GM12878 (cell line): ENCODE measurements around the gene TRIM47. TPM values are rescaled to one million over a fixed set of nuclear protein-coding genes. Genes with fewer than 3 reads are reported as not detected.

Experiments used
- ATAC-seq: fragments of 200-7000 bp; cut with Tn5 transposase; 3 replicates; pipeline ENCODE4 v1.9.1; 2020; ENCODE audit warnings: mild to moderate bottlenecking, moderate library complexity
- BruUV-seq: library from RNA; stranded (reverse); fragments of 400-500 nt; replicated peaks from 2 replicates; lab custom pipeline; 2021; lab: Mats Ljungman, UMichigan
- CTCF ChIA-PET: fragments of 300-600 bp; sonication (Branson Sonifier 250); formaldehyde crosslinking; extraction: SDS; loops from one replicate; lab custom pipeline; 2021; ENCODE audit warnings: inconsistent platforms; lab: Yijun Ruan, JAX
- POLR2A ChIA-PET: fragments of 350-600 bp; formaldehyde crosslinking; extraction: SDS; loops from one replicate; lab custom pipeline; 2021; ENCODE audit warnings: inconsistent platforms; lab: Charles Lee
- RAD21 ChIA-PET: fragments of 300-600 bp; sonication (Branson Sonifier 250); formaldehyde crosslinking; loops from one replicate; lab custom pipeline; 2023; ENCODE audit warnings: antibody characterized with exemption; ENCODE audit not compliant: unreplicated experiment; lab: Charles Lee
- SMC1A ChIA-PET: fragments of 300-600 bp; sonication (Branson Sonifier 250); formaldehyde crosslinking; loops from one replicate; lab custom pipeline; 2023; ENCODE audit not compliant: unreplicated experiment, uncharacterized antibody; lab: Charles Lee
- DNase-seq: peaks from one replicate; pipeline ENCODE4 v3.0.0-alpha.2; 2011; ENCODE audit warnings: low read depth, low spot score
- FAIRE-seq: peaks from 3 replicates; lab custom pipeline; 2011; peaks lifted over from hg19 to GRCh38; lab: Jason Lieb, UNC
- H2AFZ ChIP-seq: 2 replicates; pipeline ENCODE4 v1.6.0; 2011; ENCODE audit warnings: low read depth, low read length, control low read depth; ENCODE audit not compliant: control insufficient read depth
- H3K27ac ChIP-seq: 2 replicates; pipeline ENCODE4 v1.5.1; 2011; ENCODE audit warnings: control low read depth; ENCODE audit not compliant: control insufficient read depth, insufficient read depth
- H3K27me3 ChIP-seq, 2 experiments: replicated peaks in 1 of 2; 2 replicates each; pipeline versions ENCODE4 v1.6.0 to v1.6.1; 2011; ENCODE audit warnings: low read length in 1 of 2; ENCODE audit not compliant: control insufficient read depth in 2 of 2, insufficient read depth in 2 of 2
- H3K36me3 ChIP-seq, 2 experiments: 2 replicates each; pipeline ENCODE4 v1.5.1; 2011; ENCODE audit warnings: low read length in 1 of 2; ENCODE audit not compliant: control insufficient read depth in 2 of 2, insufficient read depth in 2 of 2
- H3K4me1 ChIP-seq: 2 replicates; pipeline ENCODE4 v1.6.1; 2011; ENCODE audit warnings: mild to moderate bottlenecking, low read length, moderate library complexity, mixed read lengths; ENCODE audit not compliant: control insufficient read depth, insufficient read depth
- H3K4me2 ChIP-seq: 2 replicates; pipeline ENCODE4 v1.6.0; 2011; ENCODE audit warnings: control low read depth; ENCODE audit not compliant: control insufficient read depth, insufficient read depth
- H3K4me3 ChIP-seq: fragments of 200-600 bp; sonication (generic); 2 replicates; pipeline ENCODE4 v1.5.1; 2016
- H3K79me2 ChIP-seq: 2 replicates; pipeline ENCODE4 v1.6.0; 2011; ENCODE audit warnings: low read length; ENCODE audit not compliant: control insufficient read depth, insufficient read depth
- H3K9ac ChIP-seq: 2 replicates; pipeline ENCODE4 v1.8.0; 2011; ENCODE audit warnings: low read length, control low read depth, mixed read lengths; ENCODE audit not compliant: control insufficient read depth, insufficient read depth
- H3K9me3 ChIP-seq: replicated peaks from 3 replicates; pipeline ENCODE4 v1.5.1; 2011; ENCODE audit warnings: mild to moderate bottlenecking, low read length; ENCODE audit not compliant: control insufficient read depth, insufficient read depth
- H4K20me1 ChIP-seq: 2 replicates; pipeline ENCODE4 v1.6.0; 2011; ENCODE audit not compliant: control insufficient read depth, insufficient read depth
- ATF3 ChIP-seq: IDR thresholded peaks from 2 replicates; pipeline ENCODE4 v1.6.1; 2011; ENCODE audit warnings: low read depth, mild to moderate bottlenecking, low read length, moderate library complexity, borderline replicate concordance; ENCODE audit errors: extremely low read depth
- BACH1 ChIP-seq: fragments of 450-650 bp; IDR thresholded peaks from 2 replicates; pipeline ENCODE4 v1.6.1; 2017; ENCODE audit warnings: mild to moderate bottlenecking, borderline replicate concordance
- BCL3 ChIP-seq: IDR thresholded peaks from 2 replicates; pipeline ENCODE4 v1.6.1; 2011; ENCODE audit warnings: borderline replicate concordance, low read depth, mild to moderate bottlenecking, moderate library complexity, low read length; ENCODE audit not compliant: insufficient read depth, poor library complexity, severe bottlenecking
- FOXM1 ChIP-seq: IDR thresholded peaks from 2 replicates; pipeline ENCODE4 v1.6.1; 2012; ENCODE audit warnings: low read depth, mild to moderate bottlenecking, inconsistent platforms, low read length, moderate library complexity
- JUND ChIP-seq: IDR thresholded peaks from 2 replicates; pipeline ENCODE4 v1.6.1; 2012; ENCODE audit warnings: low read depth, mild to moderate bottlenecking, low read length, improper control_type of control experiment, moderate library complexity
- MEF2B ChIP-seq: fragments of 450-650 bp; IDR thresholded peaks from 2 replicates; pipeline ENCODE4 v1.6.1; 2018; ENCODE audit warnings: mild to moderate bottlenecking, moderate library complexity; ENCODE audit not compliant: partially characterized antibody, poor library complexity, severe bottlenecking
- MTA2 ChIP-seq: fragments of 450-650 bp; IDR thresholded peaks from 2 replicates; pipeline ENCODE4 v1.6.1; 2016; ENCODE audit warnings: low read depth, mild to moderate bottlenecking, moderate library complexity
- NFYB ChIP-seq: IDR thresholded peaks from 2 replicates; pipeline ENCODE4 v1.6.1; 2011; ENCODE audit warnings: low read depth, mild to moderate bottlenecking, low read length, improper control_type of control experiment, moderate library complexity; ENCODE audit not compliant: insufficient read depth
- POLR2AphosphoS5 ChIP-seq: IDR thresholded peaks from 2 replicates; pipeline ENCODE4 v1.6.1; 2011; ENCODE audit warnings: mild to moderate bottlenecking, low read length, inconsistent platforms
- SPI1 ChIP-seq: IDR thresholded peaks from 2 replicates; pipeline ENCODE4 v1.6.1; 2011; ENCODE audit warnings: low read depth, mild to moderate bottlenecking, low read length, moderate library complexity, borderline replicate concordance; ENCODE audit not compliant: insufficient read depth
- SUPT20H ChIP-seq: IDR thresholded peaks from 2 replicates; pipeline ENCODE4 v1.6.1; 2011; ENCODE audit warnings: low read depth, mild to moderate bottlenecking, low read length, moderate library complexity, borderline replicate concordance; ENCODE audit not compliant: control insufficient read depth
- TAF1 ChIP-seq: IDR thresholded peaks from 2 replicates; pipeline ENCODE4 v1.6.1; 2011; ENCODE audit warnings: mild to moderate bottlenecking, low read depth, low read length, borderline replicate concordance
- TBL1XR1 ChIP-seq: IDR thresholded peaks from 2 replicates; pipeline ENCODE4 v1.6.1; 2012; ENCODE audit warnings: low read depth, low read length, improper control_type of control experiment
- TCF7 ChIP-seq: IDR thresholded peaks from 2 replicates; pipeline ENCODE4 v1.6.1; 2014; ENCODE audit warnings: antibody characterized with exemption, borderline replicate concordance
- ZBED1 ChIP-seq: IDR thresholded peaks from 2 replicates; pipeline ENCODE4 v1.6.1; 2016; ENCODE audit warnings: borderline replicate concordance
- WGBS: methylation state at CpG from one replicate; pipeline ENCODE4 v1.1.6; 2016; ENCODE audit warnings: low lambda C conversion rate; ENCODE audit not compliant: insufficient replicate concordance, insufficient coverage; ENCODE audit errors: missing lambda C conversion rate; 5-methylcytosine and 5-hydroxymethylcytosine counted together
- in situ Hi-C: fragments of 300-500 bp; cut with MboI; formaldehyde crosslinking; loops from 9 replicates; pipeline ENCODE4 v1.14.3; 2018; ENCODE audit warnings: mixed read lengths
- intact Hi-C: fragments of 100-400 bp; cut with micrococcal nuclease; formaldehyde crosslinking; loops from one replicate; pipeline ENCODE4 v1.14.2; 2022; ENCODE audit not compliant: unreplicated experiment
- polyA plus RNA-seq, 11 experiments: library from polyadenylated mRNA; depleted of rRNA in 4 of 11; unstranded in 6 of 11; stranded (reverse) in 5 of 11; fragments of >200 nt; fragmentation: Nextera tagmentation in 4 of 11; fragmentation: Illumina TruSeq in 1 of 11; extraction: Ambion mirVana in 4 of 11; extraction: Trizol in 1 of 11; gene quantifications; 1 replicate in 1 of 11; 2 replicates in 10 of 11; pipeline versions ENCODE4 v1.2.1 to v1.2.3, GENCODE V29; 2011 to 2016; ENCODE audit warnings: inconsistent platforms in 2 of 11, missing spikeins in 2 of 11, low read depth in 1 of 11
- total RNA-seq, 4 experiments: library from RNA; depleted of rRNA in 3 of 4; stranded (reverse); fragments of >200 nt in 3 of 4; fragmentation: Illumina TruSeq in 1 of 4; extraction: Trizol in 1 of 4; gene quantifications; 2 replicates each; pipeline versions ENCODE4 v1.2.1 to v1.2.3, GENCODE V29; 2013 to 2021
- TF ChIP-seq, protein P1 (sequence below): fragments of 450-650 bp; conservative IDR thresholded peaks from 2 replicates; pipeline ENCODE4 v1.6.1; 2017; ENCODE audit warnings: mild to moderate bottlenecking, moderate library complexity

The TRIM47 gene
- total and polyA plus RNA-seq, 10 of the 15 experiments (the other 5 are each of a cell fraction or from before 2014, with no cell fraction given): 0.35 to 9.7 (median 5.3) TPM

DNA sequence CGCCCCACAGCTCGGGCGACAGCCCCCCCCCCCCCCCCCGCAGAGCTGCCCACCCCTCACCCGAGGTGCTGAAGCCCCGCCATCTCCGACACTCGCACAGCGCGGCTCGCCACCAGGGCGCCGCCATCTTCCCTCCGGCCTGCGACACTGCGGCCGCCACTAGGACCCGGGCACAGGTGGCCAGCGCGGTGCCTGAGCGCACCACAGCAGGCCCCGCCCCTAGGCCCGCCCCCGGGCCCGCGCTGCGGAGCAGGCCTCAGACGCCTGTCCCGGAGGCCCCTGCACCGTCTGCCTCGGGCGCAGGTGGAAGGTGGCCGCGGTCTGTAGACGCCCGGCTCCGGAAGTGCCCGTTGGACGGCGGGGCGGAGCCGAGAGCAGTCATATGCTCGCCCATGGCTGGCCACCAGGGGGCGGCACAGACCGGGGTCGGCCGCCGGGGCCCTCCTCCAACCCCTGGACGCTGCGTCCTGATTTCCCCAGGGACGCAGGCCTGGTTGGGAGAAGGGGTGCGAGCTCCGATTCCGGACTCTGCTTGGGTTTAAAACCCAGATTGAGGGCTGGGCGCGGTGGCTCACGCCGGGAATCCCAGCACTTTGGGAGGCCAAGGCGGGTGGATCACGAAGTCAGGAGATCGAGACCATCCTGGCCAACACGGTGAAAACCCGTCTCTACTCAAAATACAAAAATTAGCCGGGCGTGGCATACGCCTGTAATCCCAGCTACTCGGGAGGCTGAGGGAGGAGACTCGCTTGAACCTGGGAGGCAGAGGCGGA lies 26.6 kb upstream of the TRIM47 start, which contains the start of gene MRPL38 (continued):
- TF ChIP-seq ZBED1: no peak
- 0 out of 2 replicates have a peak, but pooled peaks have one; percentile 30 for TF ChIP-seq TBL1XR1
- TF ChIP-seq TAF1: peak; percentile 85; the same call in 1 of the 2 replicates
- TF ChIP-seq, protein P1, sequence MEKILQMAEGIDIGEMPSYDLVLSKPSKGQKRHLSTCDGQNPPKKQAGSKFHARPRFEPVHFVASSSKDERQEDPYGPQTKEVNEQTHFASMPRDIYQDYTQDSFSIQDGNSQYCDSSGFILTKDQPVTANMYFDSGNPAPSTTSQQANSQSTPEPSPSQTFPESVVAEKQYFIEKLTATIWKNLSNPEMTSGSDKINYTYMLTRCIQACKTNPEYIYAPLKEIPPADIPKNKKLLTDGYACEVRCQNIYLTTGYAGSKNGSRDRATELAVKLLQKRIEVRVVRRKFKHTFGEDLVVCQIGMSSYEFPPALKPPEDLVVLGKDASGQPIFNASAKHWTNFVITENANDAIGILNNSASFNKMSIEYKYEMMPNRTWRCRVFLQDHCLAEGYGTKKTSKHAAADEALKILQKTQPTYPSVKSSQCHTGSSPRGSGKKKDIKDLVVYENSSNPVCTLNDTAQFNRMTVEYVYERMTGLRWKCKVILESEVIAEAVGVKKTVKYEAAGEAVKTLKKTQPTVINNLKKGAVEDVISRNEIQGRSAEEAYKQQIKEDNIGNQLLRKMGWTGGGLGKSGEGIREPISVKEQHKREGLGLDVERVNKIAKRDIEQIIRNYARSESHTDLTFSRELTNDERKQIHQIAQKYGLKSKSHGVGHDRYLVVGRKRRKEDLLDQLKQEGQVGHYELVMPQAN: peak; percentile 78

GRCh38 chr17:75902406-75902805 lies 24.0 kb upstream of the TRIM47 start:
- ChIA-PET SMC1A (interaction anchor here (1.4 kb wide), 1 partner anchor 47 kb away, joined by 4 read pairs; the partner anchor contains the start of gene WBP2), CTCF (interaction anchor here (1.0 to 1.9 kb wide), 3 partner anchors 23 to 100 kb away, joined by 3 to 6 read pairs (median 5); no protein-coding TSS in a partner anchor), POLR2A (interaction anchor here (1.5 kb wide), 1 partner anchor 44 kb away, joined by 4 read pairs; no protein-coding TSS in a partner anchor), RAD21 (no interaction called here)
- WGBS: 100% methylated on average over 6 of the region's 6 CpGs
- no peak overlapping the region for H2AFZ ChIP-seq
- H3K36me3 ChIP-seq: peaks cover 10 to 17% of the 10 kb centered on the region in 2 experiments; a peak in 3 of 4 replicates
- ATAC-seq (no peak), FAIRE-seq (no peak), DNase-seq (no peak)
- in situ Hi-C loops: no loop called here
- H4K20me1 ChIP-seq: no peaks in the 10 kb centered on the region
- H3K4me2 ChIP-seq: no peak overlapping the region
- no peaks in the 10 kb centered on the region; the same call in 1 of the 2 replicates for H3K4me1 ChIP-seq
- no peak overlapping the region for H3K9ac ChIP-seq
- no peak overlapping the region for H3K4me3 ChIP-seq
- no peak overlapping the region for H3K27ac ChIP-seq
- no peaks in the 10 kb centered on the region for H3K9me3 ChIP-seq
- peaks cover 11% of the 10 kb centered on the region for H3K79me2 ChIP-seq
- TF ChIP-seq SUPT20H (no peak), POLR2AphosphoS5 (no peak), MEF2B (no peak), TCF7 (no peak), BACH1 (no peak), SPI1 (no peak), MTA2 (no peak), JUND (no peak), ATF3 (no peak), NFYB (no peak), BCL3 (no peak), FOXM1 (no peak)
- TF ChIP-seq, all 136 proteins: peak for 0
- intact Hi-C loops: no loop called here
- no peaks in the 10 kb centered on the region for H3K27me3 ChIP-seq
- BruUV-seq: no TSS peak
